ENCODE measurements around the gene RAB5B. TPM values are rescaled to one million over a fixed set of nuclear protein-coding genes. Genes with fewer than 3 reads are reported as not detected.
"Not testable (repeated sequence)": the region's sequence is repeated elsewhere in the genome, so short reads cannot be mapped to it uniquely, and the experiment has no call there.

The RAB5B gene
- total RNA-seq, 1 donor from 2014 or later, result 150 TPM

DNA sequence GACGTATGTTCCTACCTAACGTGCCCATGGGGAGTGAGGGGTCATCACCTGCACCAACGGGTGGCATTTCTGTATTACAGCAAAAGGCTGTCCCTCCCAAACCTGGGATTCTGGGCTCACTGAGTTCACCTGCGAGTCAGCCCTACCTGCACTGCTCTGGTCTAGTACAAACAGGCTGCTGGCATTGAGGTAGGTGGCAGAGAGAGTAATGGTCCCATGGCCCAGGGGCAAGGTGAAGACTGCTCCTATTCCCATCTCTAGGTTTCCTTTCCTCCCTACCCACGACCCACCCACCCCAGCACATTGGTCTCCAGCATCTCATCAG is 23.6 kb downstream of the RAB5B start:
- DNase-seq (no peak), ATAC-seq (peak; percentile 9)
- Histone ChIP-seq H3K36me3 (peaks cover 35% of the 10 kb centered on the region), H3K4me1 (peaks cover 18% of the 10 kb centered on the region), H3K9me3 (no peaks in the 10 kb centered on the region), H3K27ac (peak overlapping the region; percentile 85), H3K4me3 (peak overlapping the region; percentile 82), H3K27me3 (no peaks in the 10 kb centered on the region)
- TF ChIP-seq, protein P1, sequence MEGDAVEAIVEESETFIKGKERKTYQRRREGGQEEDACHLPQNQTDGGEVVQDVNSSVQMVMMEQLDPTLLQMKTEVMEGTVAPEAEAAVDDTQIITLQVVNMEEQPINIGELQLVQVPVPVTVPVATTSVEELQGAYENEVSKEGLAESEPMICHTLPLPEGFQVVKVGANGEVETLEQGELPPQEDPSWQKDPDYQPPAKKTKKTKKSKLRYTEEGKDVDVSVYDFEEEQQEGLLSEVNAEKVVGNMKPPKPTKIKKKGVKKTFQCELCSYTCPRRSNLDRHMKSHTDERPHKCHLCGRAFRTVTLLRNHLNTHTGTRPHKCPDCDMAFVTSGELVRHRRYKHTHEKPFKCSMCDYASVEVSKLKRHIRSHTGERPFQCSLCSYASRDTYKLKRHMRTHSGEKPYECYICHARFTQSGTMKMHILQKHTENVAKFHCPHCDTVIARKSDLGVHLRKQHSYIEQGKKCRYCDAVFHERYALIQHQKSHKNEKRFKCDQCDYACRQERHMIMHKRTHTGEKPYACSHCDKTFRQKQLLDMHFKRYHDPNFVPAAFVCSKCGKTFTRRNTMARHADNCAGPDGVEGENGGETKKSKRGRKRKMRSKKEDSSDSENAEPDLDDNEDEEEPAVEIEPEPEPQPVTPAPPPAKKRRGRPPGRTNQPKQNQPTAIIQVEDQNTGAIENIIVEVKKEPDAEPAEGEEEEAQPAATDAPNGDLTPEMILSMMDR (IDR thresholded peaks at IDR 0.05), result no peak
- intact Hi-C loops (cut with DNase I), result loop anchor here (10.0 kb wide), 1 partner anchor 47 kb away; the partner anchor contains the start of gene RPS26

DNA sequence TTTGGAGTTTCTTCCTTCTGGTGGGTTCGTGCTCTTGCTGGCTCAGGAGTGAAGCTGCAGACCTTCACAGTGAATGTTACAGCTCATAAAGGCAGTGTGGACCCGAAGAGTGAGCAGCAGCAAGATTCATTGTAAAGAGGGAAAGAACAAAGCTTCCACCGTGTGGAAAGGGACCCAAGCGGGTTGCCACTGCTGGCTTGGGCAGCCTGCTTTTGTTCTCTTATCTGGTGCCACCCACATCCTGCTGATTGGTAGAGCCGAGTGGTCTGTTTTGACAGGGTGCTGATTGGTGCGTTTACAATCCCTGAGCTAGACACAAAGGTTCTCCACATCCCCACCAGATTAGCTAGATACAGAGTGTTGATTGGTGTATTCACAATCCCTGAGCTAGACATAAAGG is 25.6 kb downstream of the RAB5B start:
- not testable (repeated sequence) for ATAC-seq, H3K27ac ChIP-seq, H3K4me3 ChIP-seq, H3K27me3 ChIP-seq, DNase-seq, H3K9me3 ChIP-seq
- peaks cover 18% of the 10 kb centered on the region for H3K4me1 ChIP-seq
- intact Hi-C loops (cut with DNase I), result loop anchor here (10.0 kb wide), 1 partner anchor 45 kb away; the partner anchor contains the start of gene RPS26
- peaks cover 31% of the 10 kb centered on the region for H3K36me3 ChIP-seq

DNA sequence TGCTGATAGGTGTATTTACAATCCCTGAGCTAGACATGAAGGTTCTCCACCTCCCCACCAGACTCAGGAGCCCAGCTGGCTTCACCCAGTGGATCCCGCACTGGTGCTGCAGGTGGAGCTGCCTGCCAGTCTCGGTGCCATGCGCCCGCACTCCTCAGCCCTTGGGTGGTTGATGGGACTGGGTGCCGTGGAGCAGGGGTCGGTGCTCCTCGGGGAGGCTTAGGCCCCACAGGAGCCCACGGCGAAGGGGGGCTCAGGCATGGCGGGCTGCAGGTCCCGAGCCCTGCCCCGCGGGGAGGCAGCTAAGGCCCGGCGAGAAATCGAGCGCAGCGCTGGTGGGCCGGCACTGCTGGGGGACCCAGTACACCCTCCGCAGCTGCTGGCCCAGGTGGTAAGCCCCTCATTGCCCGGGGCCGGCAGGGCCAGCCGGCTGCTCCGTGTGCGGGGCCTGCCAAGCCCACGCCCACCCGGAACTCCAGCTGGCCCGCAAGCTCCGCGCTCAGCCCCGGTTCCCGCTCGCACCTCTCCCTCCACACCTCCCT is 26.2 kb downstream of the RAB5B start:
- not testable (repeated sequence) for H3K9me3 ChIP-seq, DNase-seq, ATAC-seq, H3K27me3 ChIP-seq, H3K27ac ChIP-seq, H3K4me3 ChIP-seq
- Histone ChIP-seq H3K36me3 (peaks cover 25% of the 10 kb centered on the region), H3K4me1 (peaks cover 18% of the 10 kb centered on the region)
- intact Hi-C loops (cut with DNase I), result loop anchor here (10.0 kb wide), 1 partner anchor 45 kb away; the partner anchor contains the start of gene RPS26

DNA sequence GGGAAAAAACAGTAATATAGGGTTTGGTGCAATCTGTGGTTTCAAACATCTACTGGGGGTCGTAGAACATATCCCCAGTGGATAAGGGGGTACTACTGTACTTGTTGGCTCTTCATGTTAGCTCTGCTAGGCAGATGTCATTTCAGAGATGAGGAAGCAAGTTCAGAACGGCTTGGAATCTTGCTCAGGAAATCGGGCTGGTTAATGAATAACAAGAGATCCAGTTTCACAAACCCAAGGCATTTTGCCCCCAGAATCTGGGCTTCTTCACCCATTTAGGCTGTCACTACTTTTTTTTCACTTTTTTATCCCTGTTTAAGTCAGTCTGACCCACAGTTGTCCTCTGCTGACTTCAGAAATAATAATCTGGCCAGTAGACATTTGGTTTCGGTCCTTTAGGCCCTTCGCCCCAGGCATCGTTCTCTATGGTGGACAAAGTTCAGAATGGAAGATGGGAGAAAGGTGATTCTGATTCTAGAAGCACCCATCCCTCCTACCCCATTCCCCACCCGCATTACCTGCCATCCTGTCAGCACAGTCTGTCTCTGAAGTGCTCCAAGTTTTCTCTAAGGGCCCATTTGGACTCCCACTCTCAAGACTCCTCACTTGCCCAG is 27.7 kb downstream of the RAB5B start:
- TF ChIP-seq, protein P1 (IDR thresholded peaks at IDR 0.05), result no peak
- Histone ChIP-seq H3K27ac (no peak overlapping the region), H3K4me1 (peaks cover 15% of the 10 kb centered on the region), H3K9me3 (no peaks in the 10 kb centered on the region), H3K36me3 (peaks cover 22% of the 10 kb centered on the region), H3K4me3 (no peak overlapping the region), H3K27me3 (no peaks in the 10 kb centered on the region)
- DNase-seq (no peak), ATAC-seq (no peak)
- intact Hi-C loops (cut with DNase I), result no loop called here

DNA sequence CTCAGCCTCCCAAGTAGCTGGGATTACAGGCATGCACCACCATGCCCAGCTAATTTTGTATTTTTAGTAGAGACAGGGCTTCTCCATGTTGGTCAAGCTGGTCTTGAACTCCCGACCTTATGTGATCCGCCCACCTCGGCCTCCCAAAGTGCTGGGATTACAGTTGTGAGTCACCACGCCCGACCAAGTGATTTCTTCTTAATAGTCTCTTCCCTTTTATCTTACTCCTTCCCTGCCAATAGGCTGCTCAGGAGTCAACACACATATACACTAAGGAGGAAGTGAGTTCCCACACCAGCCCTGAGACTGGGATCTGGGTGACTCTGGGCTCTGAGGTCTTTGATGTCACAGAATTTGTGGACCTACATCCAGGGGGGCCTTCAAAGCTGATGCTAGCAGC is 29.5 kb downstream of the RAB5B start:
- H3K4me1 ChIP-seq; H3K27ac ChIP-seq; H3K27me3 ChIP-seq; H3K4me3 ChIP-seq; intact Hi-C loops (cut with DNase I); H3K9me3 ChIP-seq; DNase-seq: not testable (repeated sequence)
- peak; percentile 14 for ATAC-seq
- H3K36me3 ChIP-seq, result peaks cover 22% of the 10 kb centered on the region

DNA sequence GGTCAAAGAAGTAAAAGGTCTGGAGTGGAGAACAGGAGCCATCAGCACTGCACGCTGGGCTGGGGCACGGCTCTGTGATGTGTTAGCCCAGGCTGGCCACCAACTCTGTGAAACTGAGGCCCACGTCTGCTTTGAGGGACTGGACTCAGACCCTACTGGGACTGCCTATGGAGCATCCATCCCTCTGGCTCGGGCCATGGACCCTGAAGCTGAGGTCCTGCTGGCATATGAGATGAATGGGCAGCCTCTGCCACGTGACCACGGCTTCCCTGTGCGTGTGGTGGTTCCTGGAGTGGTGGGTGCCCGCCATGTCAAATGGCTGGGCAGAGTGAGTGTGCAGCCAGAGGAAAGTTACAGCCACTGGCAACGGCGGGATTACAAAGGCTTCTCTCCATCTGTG is 30.3 kb downstream of the RAB5B start:
- intact Hi-C loops (cut with DNase I), result no loop called here
- peaks cover 22% of the 10 kb centered on the region for H3K36me3 ChIP-seq
- H3K27ac ChIP-seq, result no peak overlapping the region
- TF ChIP-seq, protein P1 (IDR thresholded peaks at IDR 0.05), result no peak
- no peaks in the 10 kb centered on the region for H3K27me3 ChIP-seq
- no peaks in the 10 kb centered on the region for H3K9me3 ChIP-seq
- DNase-seq, result no peak
- H3K4me1 ChIP-seq, result peaks cover 4% of the 10 kb centered on the region
- no peak overlapping the region for H3K4me3 ChIP-seq
- no peak for ATAC-seq

DNA sequence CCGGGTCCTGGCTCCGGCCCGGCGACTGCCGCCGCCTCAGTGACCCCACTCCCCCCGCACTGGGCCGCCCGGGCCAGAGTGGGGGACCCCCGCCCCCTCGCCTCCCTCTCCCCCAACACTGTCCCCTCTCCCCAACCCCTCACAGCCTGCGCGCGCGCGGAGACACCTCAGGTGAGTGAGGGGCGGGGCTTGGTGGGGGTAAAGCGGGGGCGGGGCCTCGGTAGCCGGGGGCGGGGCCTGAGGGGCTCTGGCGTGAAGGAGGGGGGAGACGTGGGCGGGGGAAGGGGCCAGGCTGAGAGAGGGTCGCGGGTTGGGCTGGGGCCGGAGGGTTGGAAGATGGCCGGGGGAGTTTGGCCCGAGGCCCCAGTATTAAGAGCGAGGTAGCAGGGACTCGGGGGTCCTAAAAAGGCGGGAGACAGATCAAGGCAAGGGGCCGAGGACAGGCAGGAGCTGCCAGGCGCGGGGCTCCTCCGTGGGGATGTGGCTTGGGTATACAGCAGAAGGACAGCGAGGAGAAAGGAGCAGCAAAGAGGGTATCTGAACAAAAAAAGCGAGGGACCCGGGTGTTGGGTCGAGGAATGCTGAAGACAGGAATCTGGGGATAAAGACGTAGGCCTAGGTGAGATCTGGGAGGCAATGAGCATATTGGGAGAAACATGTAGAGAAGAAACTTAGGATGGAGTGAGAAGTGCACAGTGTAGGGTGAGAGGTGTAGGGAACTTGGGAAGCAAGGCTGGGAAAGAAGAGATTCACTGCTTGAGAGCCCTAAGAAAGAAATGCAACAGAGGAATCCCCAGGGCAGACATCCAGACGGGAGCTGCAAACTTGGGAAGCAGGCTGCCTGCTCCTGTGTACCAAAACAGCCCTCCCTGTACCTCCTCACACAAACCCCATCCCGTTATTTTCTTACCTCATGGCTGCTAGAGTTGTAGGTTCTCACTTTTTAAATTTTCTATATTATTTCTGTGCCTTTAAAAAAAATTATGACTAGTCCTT is 34.0 kb downstream of the RAB5B start:
- TF ChIP-seq, protein P1 (IDR thresholded peaks at IDR 0.05), result no peak
- Histone ChIP-seq H3K27ac (peak overlapping the region; percentile 88), H3K36me3 (peaks cover 14% of the 10 kb centered on the region), H3K4me3 (peak overlapping the region; percentile 85), H3K27me3 (no peaks in the 10 kb centered on the region), H3K4me1 (no peaks in the 10 kb centered on the region), H3K9me3 (no peaks in the 10 kb centered on the region)
- intact Hi-C loops (cut with DNase I), result no loop called here
- peak; percentile 92 for ATAC-seq
- peak; percentile 90 for DNase-seq

Measured in upper lobe of right lung (tissue), 1 donor.